Uterus (tissue), 4 donors: ENCODE data around the gene ERMARD. TPM values are rescaled to one million over a fixed set of nuclear protein-coding genes. Genes with fewer than 3 reads are reported as not detected.

Experiments
- DNase-seq, 2 donors: peaks; one replicate each; pipeline ENCODE4 v3.0.0-alpha.2; 2019 to 2020
- H3K27ac ChIP-seq, 2 donors: fragments of 200-600 bp; sonication (generic); 1 replicate in 1 of 2; 2 replicates in 1 of 2; pipeline ENCODE4 v1.5.1; 2016 to 2018
- H3K27me3 ChIP-seq, 2 donors: fragments of 200-600 bp; sonication (generic); one replicate each; pipeline ENCODE4 v1.5.1; 2018 to 2019; ENCODE audit warnings: control low read depth in 1 of 2
- H3K36me3 ChIP-seq, 2 donors: fragments of 200-600 bp; sonication (generic); one replicate each; pipeline ENCODE4 v1.5.1; 2019; ENCODE audit warnings: control low read depth in 1 of 2
- H3K4me1 ChIP-seq, 2 donors: fragments of 200-600 bp; sonication (generic); one replicate each; pipeline ENCODE4 v1.5.1; 2018 to 2019; ENCODE audit warnings: control low read depth in 1 of 2
- H3K4me3 ChIP-seq, 2 donors: fragments of 200-600 bp; sonication (generic); 1 replicate in 1 of 2; 2 replicates in 1 of 2; pipeline ENCODE4 v1.5.1; 2018 to 2019; ENCODE audit warnings: mild to moderate bottlenecking in 1 of 2
- H3K9me3 ChIP-seq, 2 donors: fragments of 200-600 bp; sonication (generic); one replicate each; pipeline ENCODE4 v1.5.1; 2019; ENCODE audit warnings: control low read depth in 1 of 2
- POLR2A ChIP-seq, 2 donors: fragments of 450-650 bp; IDR thresholded peaks; one replicate each; pipeline ENCODE4 v1.6.1; 2016; ENCODE audit warnings: antibody characterized with exemption in 2 of 2, mild to moderate bottlenecking in 1 of 2, moderate library complexity in 1 of 2
- intact Hi-C: fragments of 100-400 bp; cut with DNase I; formaldehyde crosslinking; loops from one replicate; pipeline ENCODE4 v1.15.1; 2023; ENCODE audit warnings: low total_unique reads
- total RNA-seq, 4 donors: library from RNA; depleted of rRNA in 3 of 4; stranded (reverse); fragments of >200 nt in 3 of 4; gene quantifications; one replicate each; pipeline versions ENCODE4 v1.1.0 to v1.2.4, GENCODE V29; 2014 to 2023
- TF ChIP-seq, protein P1 (sequence below), 4 experiments: fragments of 200-600 bp in 2 of 4; fragments of 450-650 bp in 2 of 4; sonication (generic) in 2 of 4; IDR thresholded peaks; one replicate each; pipeline ENCODE4 v1.5.1; 2016 to 2019; ENCODE audit warnings: antibody characterized with exemption in 4 of 4, mild to moderate bottlenecking in 2 of 4, moderate library complexity in 1 of 4
- donor health status: DM: yes; HTN: yes; CAD: no.

Gene ERMARD
- total RNA-seq, 4 donors from 2014 or later, result 13.5 to 37.1 (median 28.6) TPM

DNA sequence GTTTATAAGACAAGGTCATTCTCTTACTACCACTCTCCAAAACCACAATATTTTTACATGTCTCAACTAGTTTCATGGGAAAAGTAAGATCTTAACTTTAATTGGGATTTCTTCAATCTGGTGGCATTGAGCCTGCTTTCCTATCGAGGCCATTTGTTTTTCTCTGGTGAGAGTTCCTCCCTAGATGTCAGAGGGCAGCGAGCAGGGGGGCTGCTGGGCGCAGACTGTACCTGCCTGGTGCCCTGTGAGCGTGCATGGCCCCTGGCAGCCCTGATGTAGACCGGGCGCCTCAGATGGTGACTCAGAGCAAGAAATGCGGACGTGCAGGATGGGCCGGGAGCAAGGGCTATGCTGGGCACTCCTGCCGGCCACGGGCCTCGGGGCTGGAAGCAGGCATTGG is 27.2 kb downstream of the ERMARD start:
- no peaks in the 10 kb centered on the region for H3K4me1 ChIP-seq
- TF ChIP-seq, protein P1, sequence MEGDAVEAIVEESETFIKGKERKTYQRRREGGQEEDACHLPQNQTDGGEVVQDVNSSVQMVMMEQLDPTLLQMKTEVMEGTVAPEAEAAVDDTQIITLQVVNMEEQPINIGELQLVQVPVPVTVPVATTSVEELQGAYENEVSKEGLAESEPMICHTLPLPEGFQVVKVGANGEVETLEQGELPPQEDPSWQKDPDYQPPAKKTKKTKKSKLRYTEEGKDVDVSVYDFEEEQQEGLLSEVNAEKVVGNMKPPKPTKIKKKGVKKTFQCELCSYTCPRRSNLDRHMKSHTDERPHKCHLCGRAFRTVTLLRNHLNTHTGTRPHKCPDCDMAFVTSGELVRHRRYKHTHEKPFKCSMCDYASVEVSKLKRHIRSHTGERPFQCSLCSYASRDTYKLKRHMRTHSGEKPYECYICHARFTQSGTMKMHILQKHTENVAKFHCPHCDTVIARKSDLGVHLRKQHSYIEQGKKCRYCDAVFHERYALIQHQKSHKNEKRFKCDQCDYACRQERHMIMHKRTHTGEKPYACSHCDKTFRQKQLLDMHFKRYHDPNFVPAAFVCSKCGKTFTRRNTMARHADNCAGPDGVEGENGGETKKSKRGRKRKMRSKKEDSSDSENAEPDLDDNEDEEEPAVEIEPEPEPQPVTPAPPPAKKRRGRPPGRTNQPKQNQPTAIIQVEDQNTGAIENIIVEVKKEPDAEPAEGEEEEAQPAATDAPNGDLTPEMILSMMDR (IDR thresholded peaks at IDR 0.05), result no peak
- no peak for TF ChIP-seq POLR2A (IDR thresholded peaks at IDR 0.05)
- H3K27ac ChIP-seq, result no peak overlapping the region
- intact Hi-C loops, result no loop called here
- no peaks in the 10 kb centered on the region for H3K9me3 ChIP-seq
- H3K4me3 ChIP-seq, result no peak overlapping the region
- no peaks in the 10 kb centered on the region for H3K36me3 ChIP-seq
- DNase-seq, result no peak
- H3K27me3 ChIP-seq, result no peaks in the 10 kb centered on the region

DNA sequence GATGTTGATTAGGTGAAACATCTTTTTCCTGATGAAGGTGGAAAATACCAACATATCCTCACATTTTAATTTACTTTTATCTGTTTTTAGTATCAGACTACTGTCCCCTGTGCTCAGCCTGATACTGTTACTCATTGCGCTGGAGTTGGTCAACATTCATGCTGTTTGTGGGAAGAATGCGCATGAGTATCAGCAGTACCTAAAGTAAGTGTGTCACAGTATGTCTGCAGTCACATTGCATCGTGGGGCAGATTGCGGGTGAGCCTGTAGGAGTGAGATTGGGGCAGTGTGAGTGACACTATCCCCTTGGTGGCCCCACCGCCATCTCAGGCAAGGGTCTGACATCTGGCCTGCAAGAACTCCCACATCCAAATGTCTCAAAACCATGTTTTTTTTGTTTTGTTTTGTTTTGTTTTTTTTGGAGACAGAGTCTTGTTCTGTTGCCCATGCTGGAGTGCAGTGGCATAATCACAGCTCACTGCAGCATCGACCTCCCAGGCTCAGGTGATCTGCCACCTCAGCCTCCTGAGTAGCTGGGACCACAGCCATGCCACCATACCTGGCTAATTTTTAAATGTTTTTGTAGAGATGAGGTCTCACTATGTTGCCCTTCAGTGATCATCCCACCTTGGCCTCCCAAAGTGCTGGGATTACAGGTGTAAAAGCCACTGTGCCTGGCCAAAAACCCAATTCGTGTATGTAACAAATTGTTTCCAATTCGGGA is 27.8 kb downstream of the ERMARD start:
- Histone ChIP-seq H3K9me3 (no peaks in the 10 kb centered on the region), H3K4me3 (no peak overlapping the region), H3K27ac (no peak overlapping the region), H3K36me3 (no peaks in the 10 kb centered on the region), H3K4me1 (no peaks in the 10 kb centered on the region), H3K27me3 (no peaks in the 10 kb centered on the region)
- DNase-seq, result no peak
- intact Hi-C loops, result no loop called here
- TF ChIP-seq POLR2A (IDR thresholded peaks at IDR 0.05), result no peak
- TF ChIP-seq, protein P1 (IDR thresholded peaks at IDR 0.05), result no peak

DNA sequence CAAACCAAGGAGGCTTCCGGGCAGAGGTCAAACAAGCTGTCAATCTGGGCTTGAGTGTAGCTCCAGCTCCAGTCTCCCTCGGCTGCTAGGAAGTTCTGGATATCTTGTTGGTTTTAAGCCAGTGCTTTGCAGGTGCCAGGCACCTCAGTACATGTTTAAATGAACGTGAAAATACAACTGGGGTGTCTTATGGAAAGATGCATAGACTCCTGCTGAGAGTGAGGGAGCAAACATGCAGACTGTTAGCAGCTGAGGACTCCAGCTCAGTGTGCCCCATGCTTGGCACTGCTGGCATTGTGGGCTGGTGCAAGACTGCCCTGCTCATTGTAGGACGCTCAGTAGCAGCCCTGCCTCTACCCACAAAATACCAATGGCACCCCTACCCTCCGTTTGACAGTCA is 28.5 kb downstream of the ERMARD start:
- no peak overlapping the region for H3K27ac ChIP-seq
- no peak for DNase-seq
- TF ChIP-seq, protein P1 (IDR thresholded peaks at IDR 0.05), result no peak
- TF ChIP-seq POLR2A (IDR thresholded peaks at IDR 0.05), result no peak
- H3K4me3 ChIP-seq, result no peak overlapping the region
- no peaks in the 10 kb centered on the region for H3K27me3 ChIP-seq
- no peaks in the 10 kb centered on the region for H3K9me3 ChIP-seq
- intact Hi-C loops, result no loop called here
- H3K36me3 ChIP-seq, result no peaks in the 10 kb centered on the region
- no peaks in the 10 kb centered on the region for H3K4me1 ChIP-seq

DNA sequence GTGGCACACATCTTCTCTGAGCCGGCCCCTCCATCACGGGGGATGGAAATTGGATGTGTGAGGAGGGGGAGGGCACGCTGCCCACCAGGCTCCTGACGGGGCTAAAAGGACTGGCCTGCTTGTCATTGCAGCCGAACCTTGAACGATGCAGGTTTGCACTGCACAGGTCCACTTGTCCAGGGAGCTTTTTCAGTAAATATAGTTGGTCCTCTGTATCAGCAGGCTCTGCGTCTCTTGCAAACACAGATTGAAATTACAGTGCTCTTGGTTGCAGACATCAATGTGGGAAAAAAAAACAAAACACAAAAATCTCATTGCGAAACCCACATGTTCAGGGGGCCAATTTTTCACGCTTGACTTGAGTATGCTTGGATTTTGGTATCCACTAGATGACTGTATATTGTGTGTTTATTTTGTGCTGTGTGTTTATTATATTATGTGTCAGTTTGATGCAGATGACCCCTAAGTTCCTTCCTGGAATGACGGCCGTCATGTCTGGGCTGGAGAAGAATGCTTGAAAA is 29.2 kb downstream of the ERMARD start:
- Histone ChIP-seq H3K27me3 (no peaks in the 10 kb centered on the region), H3K4me1 (no peaks in the 10 kb centered on the region), H3K4me3 (no peak overlapping the region), H3K27ac (no peak overlapping the region), H3K36me3 (no peaks in the 10 kb centered on the region), H3K9me3 (no peaks in the 10 kb centered on the region)
- intact Hi-C loops, result no loop called here
- TF ChIP-seq, protein P1 (IDR thresholded peaks at IDR 0.05), result no peak
- TF ChIP-seq POLR2A (IDR thresholded peaks at IDR 0.05), result no peak
- DNase-seq, result no peak

DNA sequence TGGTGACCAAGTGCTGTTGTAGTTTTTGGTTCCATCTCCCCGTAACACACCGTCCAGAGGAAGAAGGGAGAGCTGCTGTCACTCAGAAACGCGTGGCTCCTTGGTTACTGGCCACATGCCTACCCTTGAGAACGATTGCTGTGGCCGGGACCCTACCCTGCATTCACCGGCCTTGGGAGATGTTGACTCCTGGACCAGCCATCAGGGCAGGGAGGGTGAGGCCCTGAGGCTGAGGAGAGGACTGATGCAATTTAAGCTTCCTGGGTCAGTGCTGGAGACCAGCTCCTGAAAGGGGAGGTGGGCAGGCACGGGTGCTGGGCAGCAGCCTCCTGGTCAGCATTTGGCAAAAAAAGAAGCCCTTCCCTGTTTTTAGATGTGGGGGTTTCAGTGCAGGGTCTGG is 31.5 kb downstream of the ERMARD start:
- H3K36me3 ChIP-seq, result no peaks in the 10 kb centered on the region

More for the DNA sequence above, 31.5 kb downstream of the ERMARD start:
- no peak for DNase-seq
- Histone ChIP-seq H3K4me1 (no peaks in the 10 kb centered on the region), H3K27me3 (no peaks in the 10 kb centered on the region), H3K4me3 (no peak overlapping the region), H3K9me3 (no peaks in the 10 kb centered on the region), H3K27ac (no peak overlapping the region)
- TF ChIP-seq, protein P1 (IDR thresholded peaks at IDR 0.05), result no peak
- no peak for TF ChIP-seq POLR2A (IDR thresholded peaks at IDR 0.05)
- intact Hi-C loops, result no loop called here
